WTC11 (cell line): ENCODE results near the gene NEK3. TPM values are rescaled to one million over a fixed set of nuclear protein-coding genes. Genes with fewer than 3 reads are reported as not detected.

Experiments
- ATAC-seq: fragments of 200-7000 bp; cut with Tn5 transposase; 2 replicates; pipeline ENCODE4 v1.10.0; 2021; ENCODE audit warnings: mild to moderate bottlenecking, moderate library complexity
- CTCF ChIA-PET: fragments of 300-600 bp; sonication (Branson Sonifier 250); formaldehyde crosslinking; loops from one replicate; lab custom pipeline; 2021; ENCODE audit warnings: antibody characterized with exemption; lab: Charles Lee
- POLR2A ChIA-PET: fragments of 350-600 bp; sonication (Branson Sonifier 250); formaldehyde crosslinking; loops from one replicate; lab custom pipeline; 2021; ENCODE audit warnings: antibody characterized with exemption; lab: Charles Lee
- DNase-seq: peaks from one replicate; pipeline ENCODE4 v3.0.0; 2021; ENCODE audit warnings: low spot score
- H3K27ac Mint-ChIP-seq: 2 replicates; pipeline ENCODE4 v1.8.0; 2021; ENCODE audit warnings: mixed read lengths
- H3K27me3 Mint-ChIP-seq: 2 replicates; pipeline ENCODE4 v1.8.0; 2021; ENCODE audit warnings: low read depth, mild to moderate bottlenecking, moderate library complexity, mixed read lengths
- H3K36me3 Mint-ChIP-seq: 2 replicates; pipeline ENCODE4 v1.8.0; 2021; ENCODE audit warnings: mixed read lengths
- H3K4me1 Mint-ChIP-seq: 2 replicates; pipeline ENCODE4 v1.8.0; 2022; ENCODE audit warnings: mixed read lengths
- H3K4me3 Mint-ChIP-seq: 2 replicates; pipeline ENCODE4 v1.8.0; 2021; ENCODE audit warnings: mild to moderate bottlenecking, moderate library complexity, mixed read lengths
- H3K9me3 Mint-ChIP-seq: 2 replicates; pipeline ENCODE4 v1.8.0; 2021; ENCODE audit warnings: mixed read lengths
- AFF4 ChIP-seq: sonication (generic); formaldehyde crosslinking; IDR thresholded peaks from 2 replicates; pipeline ENCODE4 v1.8.1; 2023; ENCODE audit warnings: mild to moderate bottlenecking, missing genetic modification reagents, borderline replicate concordance
- CDX4 ChIP-seq: fragments of 250-450 bp; sonication (Bioruptor Pico); IDR thresholded peaks from 2 replicates; pipeline ENCODE4 v1.9.0; 2021; ENCODE audit warnings: moderate library complexity, mild to moderate bottlenecking, inconsistent platforms, borderline replicate concordance
- ELF4 ChIP-seq: sonication (generic); formaldehyde crosslinking; IDR thresholded peaks from 2 replicates; pipeline ENCODE4 v1.8.1; 2022; ENCODE audit warnings: low read depth, mild to moderate bottlenecking, moderate library complexity, missing genetic modification reagents
- EMX1 ChIP-seq: fragments of 250-450 bp; sonication (Bioruptor Pico); IDR thresholded peaks from 2 replicates; pipeline ENCODE4 v1.8.0; 2021; ENCODE audit warnings: mild to moderate bottlenecking
- GTF2I ChIP-seq: fragments of 250-450 bp; sonication (Bioruptor Pico); conservative IDR thresholded peaks from 2 replicates; pipeline ENCODE4 v1.4.0; 2021; ENCODE audit warnings: mild to moderate bottlenecking
- JAZF1 ChIP-seq: fragments of 250-450 bp; sonication (Bioruptor Pico); IDR thresholded peaks from 2 replicates; pipeline ENCODE4 v1.9.0; 2021; ENCODE audit warnings: moderate library complexity, mild to moderate bottlenecking, inconsistent platforms
- MXD4 ChIP-seq: fragments of 250-450 bp; sonication (Bioruptor Pico); IDR thresholded peaks from 2 replicates; pipeline ENCODE4 v1.8.0; 2021; ENCODE audit warnings: mild to moderate bottlenecking, moderate library complexity, borderline replicate concordance
- NR2C2 ChIP-seq: sonication (generic); formaldehyde crosslinking; IDR thresholded peaks from 2 replicates; pipeline ENCODE4 v1.8.0; 2022; ENCODE audit warnings: mild to moderate bottlenecking, missing genetic modification reagents
- OVOL2 ChIP-seq: fragments of 250-450 bp; sonication (Bioruptor Pico); IDR thresholded peaks from 2 replicates; pipeline ENCODE4 v1.9.0; 2021; ENCODE audit warnings: mild to moderate bottlenecking, borderline replicate concordance
- RELA ChIP-seq: sonication (generic); formaldehyde crosslinking; IDR thresholded peaks from 2 replicates; pipeline ENCODE4 v1.8.1; 2022; ENCODE audit warnings: missing genetic modification reagents, mild to moderate bottlenecking, borderline replicate concordance
- RORB ChIP-seq: fragments of 250-450 bp; sonication (Bioruptor Pico); IDR thresholded peaks from 2 replicates; pipeline ENCODE4 v1.9.0; 2021; ENCODE audit warnings: mild to moderate bottlenecking
- SOX15 ChIP-seq: fragments of 250-450 bp; sonication (Bioruptor Pico); IDR thresholded peaks from 2 replicates; pipeline ENCODE4 v1.9.0; 2021; ENCODE audit warnings: mild to moderate bottlenecking
- TCF7 ChIP-seq: sonication (generic); formaldehyde crosslinking; IDR thresholded peaks from 2 replicates; pipeline ENCODE4 v1.8.0; 2022; ENCODE audit warnings: mild to moderate bottlenecking, low read depth, missing genetic modification reagents, moderate library complexity
- ZNF317 ChIP-seq: sonication (generic); formaldehyde crosslinking; IDR thresholded peaks from 2 replicates; pipeline ENCODE4 v1.8.1; 2023; ENCODE audit warnings: low read depth, mild to moderate bottlenecking, moderate library complexity, missing genetic modification reagents, borderline replicate concordance
- ZNF416 ChIP-seq: fragments of 250-450 bp; sonication (Bioruptor Pico); IDR thresholded peaks from 2 replicates; pipeline ENCODE4 v1.9.0; 2021; ENCODE audit warnings: mild to moderate bottlenecking, inconsistent platforms
- total RNA-seq: library from RNA; stranded (reverse); gene quantifications from 3 replicates; pipeline ENCODE4 v1.2.3, GENCODE V29; 2021
- TF ChIP-seq, protein P1 (sequence below): sonication (generic); formaldehyde crosslinking; IDR thresholded peaks from 2 replicates; pipeline ENCODE4 v1.8.1; 2023; ENCODE audit warnings: mild to moderate bottlenecking, missing genetic modification reagents, moderate library complexity
- TF ChIP-seq, protein P2 (sequence below): fragments of 250-450 bp; sonication (Bioruptor Pico); IDR thresholded peaks from 2 replicates; pipeline ENCODE4 v1.9.0; 2021; ENCODE audit warnings: mild to moderate bottlenecking
- TF ChIP-seq, protein P3 (sequence below): sonication (generic); formaldehyde crosslinking; IDR thresholded peaks from 2 replicates; pipeline ENCODE4 v1.8.0; 2023; ENCODE audit warnings: missing genetic modification reagents, mild to moderate bottlenecking, borderline replicate concordance
- TF ChIP-seq, protein P4 (sequence below): sonication (generic); formaldehyde crosslinking; IDR thresholded peaks from 2 replicates; pipeline ENCODE4 v1.8.0; 2023; ENCODE audit warnings: missing genetic modification reagents
- TF ChIP-seq, protein P5 (sequence below): sonication (generic); formaldehyde crosslinking; IDR thresholded peaks from 2 replicates; pipeline ENCODE4 v1.8.1; 2022; ENCODE audit warnings: mild to moderate bottlenecking, moderate library complexity, missing genetic modification reagents

The NEK3 gene
- total RNA-seq, 1 experiment from 2014 or later = 33.3 TPM

- no peak for ATAC-seq
- no peak for DNase-seq
- POLR2A ChIA-PET = no interaction called here
- no peak for TF ChIP-seq RORB
- TF ChIP-seq SOX15 (CRISPR knock-in tag) = no peak
- no peak for TF ChIP-seq MXD4 (CRISPR knock-in tag)
- TF ChIP-seq RELA (CRISPR knock-in tag) = no peak
- no peak for TF ChIP-seq GTF2I (CRISPR knock-in tag)
- no peak for TF ChIP-seq JAZF1 (CRISPR knock-in tag)
- TF ChIP-seq ZNF416 (CRISPR knock-in tag) = no peak
- TF ChIP-seq, protein P1, sequence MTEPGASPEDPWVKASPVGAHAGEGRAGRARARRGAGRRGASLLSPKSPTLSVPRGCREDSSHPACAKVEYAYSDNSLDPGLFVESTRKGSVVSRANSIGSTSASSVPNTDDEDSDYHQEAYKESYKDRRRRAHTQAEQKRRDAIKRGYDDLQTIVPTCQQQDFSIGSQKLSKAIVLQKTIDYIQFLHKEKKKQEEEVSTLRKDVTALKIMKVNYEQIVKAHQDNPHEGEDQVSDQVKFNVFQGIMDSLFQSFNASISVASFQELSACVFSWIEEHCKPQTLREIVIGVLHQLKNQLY (CRISPR knock-in tag) = no peak
- H3K4me3 Mint-ChIP-seq = peak overlapping the region; percentile 13; the same call in 1 of the 2 replicates
- peaks cover 4% of the 10 kb centered on the region for H3K36me3 Mint-ChIP-seq
- peaks cover 14% of the 10 kb centered on the region for H3K27me3 Mint-ChIP-seq
- peak overlapping the region; percentile 39 for H3K27ac Mint-ChIP-seq
- CTCF ChIA-PET = interaction anchor here (1.1 to 2.3 kb wide), 4 partner anchors 29 to 294 kb away, joined by 3 to 7 read pairs (median 6); partner anchors contain the start of gene NEK5
- peaks cover 4% of the 10 kb centered on the region for H3K9me3 Mint-ChIP-seq
- H3K4me1 Mint-ChIP-seq = peaks cover 37% of the 10 kb centered on the region
Observed at GRCh38 chr13:52156724-52157261, 2.6 kb downstream of the NEK3 start.

DNA sequence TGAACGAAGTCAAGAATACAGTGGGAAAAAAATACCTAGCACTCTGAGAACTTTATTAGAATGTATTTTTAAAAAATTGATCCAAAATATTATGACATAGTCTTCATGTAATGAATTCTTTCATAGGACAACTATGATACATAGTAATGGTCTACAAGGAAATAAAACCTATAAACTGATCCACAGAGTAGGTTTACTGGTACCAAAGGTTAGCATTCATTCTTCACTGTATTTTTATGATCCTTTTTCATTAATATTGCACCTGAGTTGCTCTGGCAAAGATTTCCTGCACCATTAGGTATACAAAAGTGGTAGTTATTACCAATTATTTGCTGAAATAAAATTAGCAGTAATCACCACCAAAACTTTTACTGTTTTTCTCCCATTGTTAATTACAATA is 4.2 kb downstream of the NEK3 start:
- CTCF ChIA-PET = no interaction called here
- POLR2A ChIA-PET = no interaction called here
- H3K27ac Mint-ChIP-seq = no peak overlapping the region
- H3K4me3 Mint-ChIP-seq = no peak overlapping the region
- peaks cover 7% of the 10 kb centered on the region for H3K27me3 Mint-ChIP-seq
- no peak for ATAC-seq
- TF ChIP-seq OVOL2 (CRISPR knock-in tag) (no peak), TCF7 (CRISPR knock-in tag) (no peak), AFF4 (no peak), CDX4 (CRISPR knock-in tag) (no peak), ZNF317 (CRISPR knock-in tag) (no peak), ELF4 (CRISPR knock-in tag) (no peak), EMX1 (no peak), NR2C2 (CRISPR knock-in tag) (no peak), RELA (CRISPR knock-in tag) (no peak)
- TF ChIP-seq, protein P2, sequence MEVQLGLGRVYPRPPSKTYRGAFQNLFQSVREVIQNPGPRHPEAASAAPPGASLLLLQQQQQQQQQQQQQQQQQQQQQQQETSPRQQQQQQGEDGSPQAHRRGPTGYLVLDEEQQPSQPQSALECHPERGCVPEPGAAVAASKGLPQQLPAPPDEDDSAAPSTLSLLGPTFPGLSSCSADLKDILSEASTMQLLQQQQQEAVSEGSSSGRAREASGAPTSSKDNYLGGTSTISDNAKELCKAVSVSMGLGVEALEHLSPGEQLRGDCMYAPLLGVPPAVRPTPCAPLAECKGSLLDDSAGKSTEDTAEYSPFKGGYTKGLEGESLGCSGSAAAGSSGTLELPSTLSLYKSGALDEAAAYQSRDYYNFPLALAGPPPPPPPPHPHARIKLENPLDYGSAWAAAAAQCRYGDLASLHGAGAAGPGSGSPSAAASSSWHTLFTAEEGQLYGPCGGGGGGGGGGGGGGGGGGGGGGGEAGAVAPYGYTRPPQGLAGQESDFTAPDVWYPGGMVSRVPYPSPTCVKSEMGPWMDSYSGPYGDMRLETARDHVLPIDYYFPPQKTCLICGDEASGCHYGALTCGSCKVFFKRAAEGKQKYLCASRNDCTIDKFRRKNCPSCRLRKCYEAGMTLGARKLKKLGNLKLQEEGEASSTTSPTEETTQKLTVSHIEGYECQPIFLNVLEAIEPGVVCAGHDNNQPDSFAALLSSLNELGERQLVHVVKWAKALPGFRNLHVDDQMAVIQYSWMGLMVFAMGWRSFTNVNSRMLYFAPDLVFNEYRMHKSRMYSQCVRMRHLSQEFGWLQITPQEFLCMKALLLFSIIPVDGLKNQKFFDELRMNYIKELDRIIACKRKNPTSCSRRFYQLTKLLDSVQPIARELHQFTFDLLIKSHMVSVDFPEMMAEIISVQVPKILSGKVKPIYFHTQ (CRISPR knock-in tag) = no peak
- TF ChIP-seq, protein P3, sequence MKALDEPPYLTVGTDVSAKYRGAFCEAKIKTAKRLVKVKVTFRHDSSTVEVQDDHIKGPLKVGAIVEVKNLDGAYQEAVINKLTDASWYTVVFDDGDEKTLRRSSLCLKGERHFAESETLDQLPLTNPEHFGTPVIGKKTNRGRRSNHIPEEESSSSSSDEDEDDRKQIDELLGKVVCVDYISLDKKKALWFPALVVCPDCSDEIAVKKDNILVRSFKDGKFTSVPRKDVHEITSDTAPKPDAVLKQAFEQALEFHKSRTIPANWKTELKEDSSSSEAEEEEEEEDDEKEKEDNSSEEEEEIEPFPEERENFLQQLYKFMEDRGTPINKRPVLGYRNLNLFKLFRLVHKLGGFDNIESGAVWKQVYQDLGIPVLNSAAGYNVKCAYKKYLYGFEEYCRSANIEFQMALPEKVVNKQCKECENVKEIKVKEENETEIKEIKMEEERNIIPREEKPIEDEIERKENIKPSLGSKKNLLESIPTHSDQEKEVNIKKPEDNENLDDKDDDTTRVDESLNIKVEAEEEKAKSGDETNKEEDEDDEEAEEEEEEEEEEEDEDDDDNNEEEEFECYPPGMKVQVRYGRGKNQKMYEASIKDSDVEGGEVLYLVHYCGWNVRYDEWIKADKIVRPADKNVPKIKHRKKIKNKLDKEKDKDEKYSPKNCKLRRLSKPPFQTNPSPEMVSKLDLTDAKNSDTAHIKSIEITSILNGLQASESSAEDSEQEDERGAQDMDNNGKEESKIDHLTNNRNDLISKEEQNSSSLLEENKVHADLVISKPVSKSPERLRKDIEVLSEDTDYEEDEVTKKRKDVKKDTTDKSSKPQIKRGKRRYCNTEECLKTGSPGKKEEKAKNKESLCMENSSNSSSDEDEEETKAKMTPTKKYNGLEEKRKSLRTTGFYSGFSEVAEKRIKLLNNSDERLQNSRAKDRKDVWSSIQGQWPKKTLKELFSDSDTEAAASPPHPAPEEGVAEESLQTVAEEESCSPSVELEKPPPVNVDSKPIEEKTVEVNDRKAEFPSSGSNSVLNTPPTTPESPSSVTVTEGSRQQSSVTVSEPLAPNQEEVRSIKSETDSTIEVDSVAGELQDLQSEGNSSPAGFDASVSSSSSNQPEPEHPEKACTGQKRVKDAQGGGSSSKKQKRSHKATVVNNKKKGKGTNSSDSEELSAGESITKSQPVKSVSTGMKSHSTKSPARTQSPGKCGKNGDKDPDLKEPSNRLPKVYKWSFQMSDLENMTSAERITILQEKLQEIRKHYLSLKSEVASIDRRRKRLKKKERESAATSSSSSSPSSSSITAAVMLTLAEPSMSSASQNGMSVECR (CRISPR knock-in tag) = no peak
- TF ChIP-seq, protein P4, sequence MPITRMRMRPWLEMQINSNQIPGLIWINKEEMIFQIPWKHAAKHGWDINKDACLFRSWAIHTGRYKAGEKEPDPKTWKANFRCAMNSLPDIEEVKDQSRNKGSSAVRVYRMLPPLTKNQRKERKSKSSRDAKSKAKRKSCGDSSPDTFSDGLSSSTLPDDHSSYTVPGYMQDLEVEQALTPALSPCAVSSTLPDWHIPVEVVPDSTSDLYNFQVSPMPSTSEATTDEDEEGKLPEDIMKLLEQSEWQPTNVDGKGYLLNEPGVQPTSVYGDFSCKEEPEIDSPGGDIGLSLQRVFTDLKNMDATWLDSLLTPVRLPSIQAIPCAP = no peak
- TF ChIP-seq, protein P5, sequence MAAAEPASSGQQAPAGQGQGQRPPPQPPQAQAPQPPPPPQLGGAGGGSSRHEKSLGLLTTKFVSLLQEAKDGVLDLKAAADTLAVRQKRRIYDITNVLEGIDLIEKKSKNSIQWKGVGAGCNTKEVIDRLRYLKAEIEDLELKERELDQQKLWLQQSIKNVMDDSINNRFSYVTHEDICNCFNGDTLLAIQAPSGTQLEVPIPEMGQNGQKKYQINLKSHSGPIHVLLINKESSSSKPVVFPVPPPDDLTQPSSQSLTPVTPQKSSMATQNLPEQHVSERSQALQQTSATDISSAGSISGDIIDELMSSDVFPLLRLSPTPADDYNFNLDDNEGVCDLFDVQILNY (CRISPR knock-in tag) = no peak
- H3K36me3 Mint-ChIP-seq = peaks cover 16% of the 10 kb centered on the region
- H3K4me1 Mint-ChIP-seq = peaks cover 37% of the 10 kb centered on the region
- H3K9me3 Mint-ChIP-seq = peaks cover 4% of the 10 kb centered on the region
- no peak for DNase-seq
